Fibroblast of villous mesenchyme (primary cell): ENCODE measurements around the gene FOXJ1. TPM values are rescaled to one million over a fixed set of nuclear protein-coding genes. Genes with fewer than 3 reads are reported as not detected.

ENCODE experiments used
- DNase-seq: peaks from one replicate; pipeline ENCODE4 v3.0.0-alpha.2; 2010; ENCODE audit warnings: low read depth
- H3K4me3 ChIP-seq: 2 replicates; pipeline ENCODE4 v1.5.1; 2011; ENCODE audit warnings: low read depth, mild to moderate bottlenecking, low read length
- CTCF ChIP-seq: IDR thresholded peaks from 2 replicates; pipeline ENCODE4 v1.5.1; 2012; ENCODE audit warnings: low read depth, mild to moderate bottlenecking, low read length; ENCODE audit not compliant: insufficient read depth
- total RNA-seq: library from RNA; depleted of rRNA; stranded (reverse); fragments of >200 nt; gene quantifications from 2 replicates; pipeline ENCODE4 v1.2.3, GENCODE V29; 2012

The FOXJ1 gene
- total RNA-seq, 1 donor = not detected

GRCh38 chr17:76171706-76172105 lies 30.7 kb upstream of the FOXJ1 start:
- no peak overlapping the region for H3K4me3 ChIP-seq
- no peak for TF ChIP-seq CTCF
- DNase-seq = no peak

GRCh38 chr17:76170114-76170513 lies 29.1 kb upstream of the FOXJ1 start:
- DNase-seq = no peak
- no peak overlapping the region for H3K4me3 ChIP-seq
- TF ChIP-seq CTCF = no peak

- TF ChIP-seq CTCF = no peak
- DNase-seq = no peak
- H3K4me3 ChIP-seq = no peak overlapping the region
These were observed 25.9 kb upstream of the FOXJ1 start for GRCh38 chr17:76166906-76167305.

GRCh38 chr17:76166168-76166567 lies 25.1 kb upstream of the FOXJ1 start:
- TF ChIP-seq CTCF = no peak
- DNase-seq = no peak
- no peak overlapping the region for H3K4me3 ChIP-seq

- TF ChIP-seq CTCF = no peak
- no peak overlapping the region for H3K4me3 ChIP-seq
- no peak for DNase-seq
These were observed 23.3 kb upstream of the FOXJ1 start for GRCh38 chr17:76164331-76164730.

- no peak for DNase-seq
- TF ChIP-seq CTCF = no peak
- no peak overlapping the region for H3K4me3 ChIP-seq
These were observed 22.9 kb upstream of the FOXJ1 start for GRCh38 chr17:76163919-76164318.

- DNase-seq = no peak
- no peak for TF ChIP-seq CTCF
- no peak overlapping the region for H3K4me3 ChIP-seq
These were observed 20.7 kb upstream of the FOXJ1 start for GRCh38 chr17:76161619-76162266.
